NCI-H226 (cell line): ENCODE data around the gene PTX4.

Source experiments
- DNase-seq: peaks from one replicate; pipeline ENCODE4 v3.0.0-alpha.2; 2015

PTX4 gene

GRCh38 chr16:1499756-1500464 lies 11.2 kb upstream of the PTX4 start:
- DNase-seq: no peak

GRCh38 chr16:1498899-1499676 lies 10.3 kb upstream of the PTX4 start:
- no peak for DNase-seq

GRCh38 chr16:1497014-1497598 lies 8.4 kb upstream of the PTX4 start:
- no peak for DNase-seq

GRCh38 chr16:1496464-1496863 lies 7.7 kb upstream of the PTX4 start:
- no peak for DNase-seq

- no peak for DNase-seq
These were observed 7.1 kb upstream of the PTX4 start for GRCh38 chr16:1495889-1496262.

- no peak for DNase-seq
These were observed 6.6 kb upstream of the PTX4 start for GRCh38 chr16:1495211-1495888.

GRCh38 chr16:1494711-1495110 lies 6.0 kb upstream of the PTX4 start:
- DNase-seq: no peak

- DNase-seq: peak; percentile 9
These were observed 5.4 kb upstream of the PTX4 start for GRCh38 chr16:1494129-1494640.

- DNase-seq: no peak
These were observed 5.0 kb upstream of the PTX4 start for GRCh38 chr16:1493746-1494094.

- DNase-seq: peak; percentile 71
These were observed 4.4 kb upstream of the PTX4 start, which contains the start of gene TELO2 for GRCh38 chr16:1492923-1493745. Gene TELO2, plus strand, starts transcription at chr16:1493360. Its CDS starts 922 bp downstream, at chr16:1494282.

- DNase-seq: no peak
These were observed 3.6 kb upstream of the PTX4 start for GRCh38 chr16:1492082-1492922.

- no peak for DNase-seq
These were observed 2.6 kb upstream of the PTX4 start for GRCh38 chr16:1491327-1491726.

GRCh38 chr16:1489077-1489476 lies 333 bp upstream of the PTX4 start:
- no peak for DNase-seq

- no peak for DNase-seq
These were observed 616 bp downstream of the PTX4 start for GRCh38 chr16:1488054-1488601.

- DNase-seq: no peak
These were observed 1.2 kb downstream of the PTX4 start for GRCh38 chr16:1487395-1488053.

- no peak for DNase-seq
These were observed 2.0 kb downstream of the PTX4 start for GRCh38 chr16:1486551-1487390.

GRCh38 chr16:1485847-1486496 lies 2.8 kb downstream of the PTX4 start:
- DNase-seq: no peak

GRCh38 chr16:1481906-1482835 lies 6.6 kb downstream of the PTX4 start:
- peak; percentile 23 for DNase-seq
